ENCODE data around the gene NHSL1.

NHSL1 gene

DNA sequence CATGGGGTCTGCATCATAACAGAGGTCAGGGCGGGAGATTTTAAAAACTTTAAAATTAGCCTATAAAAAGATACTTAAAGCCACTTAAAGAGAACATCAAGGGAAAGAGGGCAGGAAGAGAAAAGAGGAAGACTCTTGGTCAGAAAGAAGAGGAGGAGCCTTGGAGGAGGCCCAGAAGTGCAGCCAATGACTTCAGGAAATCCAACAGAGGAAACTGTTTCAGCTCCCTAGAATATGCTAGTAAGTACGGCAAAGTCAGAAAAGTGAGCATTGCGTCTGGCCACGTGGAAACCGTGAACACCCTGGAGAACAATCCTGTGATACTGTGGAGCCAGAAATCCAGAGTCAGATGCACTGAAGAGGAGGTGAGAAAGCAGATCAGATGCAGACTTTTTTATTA is 22.5 kb upstream of the NHSL1 start:
- peak; percentile 53 to 59 for DNase-seq

DNA sequence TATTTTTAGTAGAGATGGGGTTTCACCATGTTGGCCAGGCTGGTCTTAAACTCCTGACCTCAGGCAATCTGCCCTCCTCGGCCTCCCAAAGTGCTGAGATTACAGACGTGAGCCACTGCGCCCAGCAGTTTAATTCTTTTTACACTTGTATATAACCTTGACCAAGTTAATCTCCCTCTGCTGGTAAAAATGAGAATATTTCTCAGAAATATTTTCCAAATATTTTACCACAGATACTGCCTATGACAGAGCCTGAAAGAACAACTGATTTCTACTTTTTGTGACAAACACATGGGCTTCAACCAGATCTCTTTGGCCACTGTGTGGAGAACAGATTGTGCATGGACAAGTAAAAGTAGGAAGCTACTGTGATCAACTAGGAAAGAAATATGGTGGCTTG is 21.2 kb upstream of the NHSL1 start:
- peak; percentile 14 to 70 for DNase-seq

DNA sequence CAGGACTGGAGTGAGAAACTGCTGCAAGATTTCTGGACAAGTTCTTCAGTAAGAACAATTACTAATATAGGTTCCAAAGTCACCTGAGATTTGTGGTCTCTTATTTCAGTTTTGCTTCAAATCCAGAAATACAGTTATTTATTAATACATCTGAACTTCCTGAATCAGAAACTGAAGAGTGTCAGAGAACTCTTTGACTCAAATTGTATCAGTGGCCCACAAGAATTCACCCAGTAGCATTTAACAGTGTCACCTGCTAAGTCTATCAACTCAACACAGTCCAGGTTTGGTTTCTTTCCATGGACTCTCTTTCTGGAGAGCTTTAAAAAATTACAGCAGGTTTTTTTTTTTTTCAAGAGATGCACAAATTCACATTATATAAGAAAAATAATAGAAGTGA is 18.8 kb upstream of the NHSL1 start:
- DNase-seq = no peak

DNA sequence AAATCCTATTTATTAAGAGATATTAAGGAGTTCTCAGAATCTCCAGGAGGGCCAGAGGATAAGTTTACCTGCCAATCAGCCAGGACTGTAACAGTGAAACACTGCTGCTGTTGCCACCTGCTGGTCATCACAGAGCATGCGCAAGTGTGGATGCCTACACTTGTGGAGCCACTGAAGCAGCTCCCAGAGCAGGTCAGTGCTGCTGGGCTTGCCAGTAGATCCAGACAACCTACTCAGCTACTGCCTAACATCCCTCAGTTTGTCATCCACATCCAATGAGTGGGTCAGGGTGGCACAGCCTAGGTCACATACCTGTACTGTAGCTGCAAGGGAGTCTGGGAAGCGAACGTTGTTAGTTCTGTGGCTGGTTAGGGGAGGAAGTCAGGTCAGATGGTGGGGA is 18.3 kb upstream of the NHSL1 start:
- peak; percentile 40 to 71 for DNase-seq

DNA sequence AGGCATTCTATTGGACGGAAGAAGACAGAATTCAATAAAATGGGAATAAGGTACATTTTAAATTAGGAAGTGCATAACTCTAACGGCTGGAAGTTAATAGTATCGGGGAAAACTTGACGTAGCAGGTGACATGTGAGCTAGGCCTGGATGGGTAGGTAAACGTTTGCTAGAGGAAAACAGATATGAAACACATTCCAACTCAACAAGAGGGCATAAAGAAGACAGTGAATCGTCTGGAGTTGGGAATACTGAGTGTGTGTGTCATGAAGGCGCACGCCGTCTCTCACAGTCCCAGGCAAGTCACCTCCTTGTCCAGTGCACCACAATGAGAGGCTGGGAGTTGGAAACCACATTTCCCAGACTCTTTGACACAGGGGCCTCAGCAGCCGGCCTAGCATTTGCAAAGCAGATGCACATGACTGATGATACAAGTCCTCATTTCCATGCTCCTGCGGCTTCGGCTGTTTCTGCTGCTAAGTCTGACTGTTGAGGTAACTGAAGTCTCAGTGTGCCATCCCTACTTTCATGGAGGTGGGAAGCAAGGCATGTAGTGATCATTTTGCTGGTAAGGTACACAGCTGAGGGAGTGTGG is 16.5 kb upstream of the NHSL1 start:
- DNase-seq = no peak

DNA sequence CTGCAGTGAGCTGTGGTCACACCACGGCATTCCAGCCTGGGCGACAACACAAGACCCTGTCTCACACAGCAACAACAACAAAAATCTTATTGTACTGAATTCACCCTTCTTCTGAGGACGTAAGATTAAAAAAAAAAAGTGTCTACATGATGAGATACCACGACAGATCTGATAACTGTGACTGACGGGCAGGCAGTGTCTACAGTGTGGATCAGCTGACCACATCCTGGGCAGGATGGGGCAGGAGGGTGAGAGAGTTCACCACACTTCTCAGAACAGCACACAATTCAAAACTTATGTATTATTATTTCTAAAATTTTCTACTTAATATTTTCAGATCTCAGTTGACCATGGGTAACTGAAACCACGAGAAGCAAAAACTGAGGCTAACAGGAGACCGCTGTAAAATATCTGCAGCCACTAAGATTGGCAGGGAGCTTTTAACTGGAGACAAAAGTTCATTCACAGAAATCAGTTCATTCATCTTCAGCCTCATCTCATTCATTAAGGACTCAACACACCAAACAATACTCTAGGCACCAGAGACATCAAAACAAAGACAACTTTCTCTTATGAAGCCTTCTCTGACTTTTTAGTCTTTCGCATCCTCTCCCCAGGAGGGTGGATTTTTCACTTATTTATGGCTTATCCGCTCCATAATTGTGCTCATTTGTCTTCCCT is 15.7 kb upstream of the NHSL1 start:
- no peak for DNase-seq

DNA sequence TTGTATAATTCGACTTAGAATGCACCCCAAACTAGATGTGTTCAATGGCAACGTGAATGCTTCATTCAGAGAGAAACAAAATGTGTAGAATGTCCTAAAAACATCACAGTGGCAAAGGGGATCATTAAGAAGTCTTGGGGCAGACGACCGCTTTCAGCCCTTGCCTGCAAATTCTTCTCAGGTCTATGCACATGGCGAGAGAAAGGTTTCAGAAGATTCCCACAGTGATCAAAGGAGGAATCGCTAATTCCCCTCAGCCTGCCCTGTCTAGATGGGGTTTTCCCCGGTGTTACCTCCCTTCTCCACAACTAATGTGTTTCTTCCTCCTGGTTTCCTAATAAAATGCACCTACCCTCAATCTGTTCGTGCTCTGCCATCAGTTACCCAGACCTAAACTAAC is 13.3 kb upstream of the NHSL1 start:
- no peak for DNase-seq

DNA sequence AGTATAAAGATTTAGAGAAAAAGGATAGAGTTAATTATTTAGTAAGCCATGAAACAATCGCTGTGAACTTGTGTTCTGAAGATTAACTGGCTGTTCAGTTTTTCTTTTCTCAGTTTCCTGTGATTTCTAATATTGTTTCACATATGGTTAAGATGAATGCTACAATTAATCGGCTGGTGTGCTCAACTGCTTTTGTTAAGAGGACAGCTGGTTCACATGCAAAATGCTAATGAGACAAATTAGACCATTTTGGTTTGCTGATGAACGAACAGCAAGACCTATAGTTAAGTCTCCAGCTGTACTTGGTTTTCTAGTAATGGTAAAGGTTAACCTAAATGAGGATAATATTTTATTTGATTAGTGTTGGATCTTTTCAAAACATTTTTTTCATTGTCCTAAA is 10.8 kb upstream of the NHSL1 start:
- DNase-seq = no peak

DNA sequence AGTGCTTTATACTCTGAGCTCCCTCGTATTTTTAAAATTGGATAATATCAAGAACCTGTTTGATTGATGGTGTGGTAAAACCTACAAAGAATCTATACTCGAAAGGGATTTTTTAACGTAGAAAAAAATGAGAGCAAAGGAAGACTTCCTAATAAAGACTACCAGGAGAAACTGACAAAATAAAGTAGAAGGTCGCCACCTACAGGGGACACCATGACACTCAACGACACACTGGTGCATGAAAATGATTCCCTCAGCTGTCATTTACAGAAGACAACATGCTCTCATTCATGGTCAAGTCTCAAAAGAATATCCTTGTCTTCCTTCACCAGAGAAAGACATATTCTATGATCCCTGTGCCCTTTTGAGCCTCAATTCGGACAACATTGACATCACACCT is 10.1 kb upstream of the NHSL1 start:
- DNase-seq = peak; percentile 39 to 68

DNA sequence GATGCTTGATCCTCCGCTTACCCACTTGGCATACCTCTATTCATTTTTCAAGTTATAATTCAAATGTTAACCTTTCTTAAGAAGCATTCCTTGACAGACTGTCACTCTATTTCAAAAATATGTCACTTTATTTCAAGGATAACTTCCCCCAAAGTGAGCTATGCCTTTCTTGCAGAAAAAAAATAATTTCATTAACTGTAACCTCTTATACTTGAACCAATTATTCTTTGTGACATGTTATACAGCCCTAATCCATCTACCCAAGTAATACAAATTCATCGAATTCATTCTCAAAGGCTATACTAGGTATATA is 9.3 kb upstream of the NHSL1 start:
- DNase-seq = no peak

DNA sequence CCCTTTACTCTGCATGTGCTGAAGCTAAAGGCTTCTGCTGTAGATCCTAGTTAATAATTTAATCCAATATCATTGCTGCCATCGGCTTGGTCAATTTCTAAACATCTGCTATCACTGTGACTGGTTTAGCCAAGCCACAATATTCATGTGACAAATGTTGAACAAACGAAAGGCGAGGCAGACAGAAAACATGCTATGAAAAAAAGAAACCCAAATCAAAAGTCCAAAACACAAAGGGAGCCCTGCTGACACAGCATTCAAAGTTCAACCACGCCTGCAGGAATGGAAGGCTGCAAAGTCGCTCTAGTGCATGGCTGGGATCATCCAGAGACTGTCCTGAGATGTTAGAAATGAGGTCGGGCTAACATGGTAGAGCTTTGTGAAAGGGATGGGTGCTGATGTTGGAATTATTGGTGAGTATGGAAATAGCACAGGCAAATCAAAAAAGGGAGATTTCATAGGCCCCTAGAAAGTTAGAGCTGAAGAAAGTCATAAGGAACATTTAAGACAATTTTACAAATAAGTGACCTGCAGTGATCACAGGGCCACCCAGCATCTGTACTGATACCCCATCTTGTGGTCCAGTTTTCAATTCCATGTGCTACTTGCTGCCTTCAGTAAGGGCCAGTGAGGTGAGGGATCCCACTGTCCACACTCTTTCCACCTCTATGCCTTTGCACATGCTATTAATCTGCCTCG is 8.8 kb upstream of the NHSL1 start:
- no peak for DNase-seq

DNA sequence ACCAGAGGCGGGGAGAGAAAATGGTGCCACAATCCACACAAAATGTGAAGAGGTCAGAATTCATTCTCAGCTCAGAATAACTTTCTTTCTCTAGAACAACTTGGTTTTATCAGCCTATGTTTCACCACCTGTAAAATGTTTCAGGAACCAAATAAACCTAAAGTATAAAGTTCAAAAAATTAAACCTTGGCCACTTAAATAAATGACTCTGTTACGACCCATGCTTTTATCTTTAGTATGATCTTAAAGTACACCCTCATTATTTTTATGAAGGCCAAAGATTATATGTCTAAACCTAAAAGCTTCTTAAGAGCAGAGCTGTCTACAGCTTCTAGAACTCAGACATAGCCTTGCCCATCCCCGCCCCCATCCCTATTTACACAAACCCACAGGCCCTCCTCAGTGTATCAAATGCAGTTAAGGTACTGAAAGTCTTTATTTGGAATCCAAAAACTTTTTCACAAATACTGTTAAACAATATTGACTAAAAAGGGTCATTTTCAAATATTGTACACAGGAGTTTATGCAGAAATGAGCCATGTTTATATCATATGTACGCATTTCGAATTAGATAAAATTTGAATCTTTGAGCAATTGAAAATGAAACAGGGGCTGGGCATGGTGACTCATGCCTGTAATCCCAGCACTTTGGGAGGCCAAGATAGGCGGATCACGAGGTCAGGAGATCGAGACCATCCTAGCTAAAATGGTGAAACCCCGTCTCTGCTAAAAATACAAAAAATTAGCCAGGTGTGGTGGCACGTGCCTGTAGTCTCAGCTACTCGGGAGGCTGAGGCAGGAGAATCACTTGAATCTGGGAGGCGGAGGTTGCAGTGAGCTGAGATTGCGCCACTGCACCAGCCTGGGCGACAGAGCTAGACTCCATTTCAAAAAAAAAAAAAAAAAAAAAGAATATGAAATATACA is 5.7 kb upstream of the NHSL1 start:
- DNase-seq = no peak

DNA sequence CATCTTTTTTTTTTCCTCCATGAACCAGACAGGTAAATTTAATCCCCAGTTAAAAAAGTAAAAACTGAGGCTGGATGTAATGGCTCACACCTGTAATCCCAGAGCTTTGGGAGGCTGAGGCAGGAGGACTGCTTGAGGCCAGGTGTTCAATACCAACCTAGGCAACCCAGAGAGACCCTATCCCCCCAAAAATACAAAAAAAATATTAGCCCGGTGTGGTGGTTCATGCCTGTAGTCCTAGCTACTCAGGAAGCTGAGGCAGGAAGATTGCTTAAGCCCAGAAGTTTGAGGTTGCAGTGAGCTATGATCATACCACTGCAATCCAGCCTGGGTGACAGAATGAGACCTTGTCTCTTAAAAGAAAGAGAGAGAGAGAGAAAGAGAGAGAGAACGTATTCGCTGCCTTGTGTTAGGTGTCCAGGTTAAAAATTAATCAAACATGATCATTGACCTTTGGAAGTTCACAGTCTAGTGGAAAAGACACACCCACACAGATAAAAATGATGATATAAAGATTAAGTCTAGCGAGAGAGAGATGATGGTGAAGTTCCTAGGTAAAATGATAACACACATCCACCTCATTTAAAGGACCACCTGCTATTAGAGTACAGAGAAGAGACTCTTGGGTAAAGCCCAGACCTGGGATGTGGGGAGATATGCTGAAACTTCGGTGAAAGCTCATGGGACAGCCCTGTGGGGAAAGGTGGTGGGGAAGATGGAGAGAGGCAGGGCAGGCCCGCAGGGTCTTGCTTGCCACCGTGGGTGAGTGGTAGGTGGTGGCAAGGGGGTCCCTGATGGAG is 4.8 kb upstream of the NHSL1 start:
- no peak for DNase-seq

DNA sequence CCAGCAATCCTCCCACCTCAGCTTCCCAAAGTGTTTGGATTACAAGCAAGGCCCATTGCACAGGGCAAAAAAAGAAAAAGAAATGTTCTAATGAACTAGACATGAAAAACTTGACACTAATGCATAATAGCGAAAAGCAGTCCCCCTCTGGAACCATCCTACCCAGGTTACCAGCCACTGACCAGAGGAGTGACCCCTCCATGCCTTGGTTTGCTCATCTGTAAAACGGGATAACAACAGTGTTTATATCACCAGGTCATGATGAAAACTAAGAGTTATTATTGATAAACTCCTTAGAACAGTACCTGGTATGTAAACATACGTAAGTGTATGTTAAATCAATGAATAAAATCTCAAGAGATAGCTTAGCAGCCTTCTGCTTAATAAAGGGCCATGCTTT is 3.3 kb upstream of the NHSL1 start:
- DNase-seq = no peak

DNA sequence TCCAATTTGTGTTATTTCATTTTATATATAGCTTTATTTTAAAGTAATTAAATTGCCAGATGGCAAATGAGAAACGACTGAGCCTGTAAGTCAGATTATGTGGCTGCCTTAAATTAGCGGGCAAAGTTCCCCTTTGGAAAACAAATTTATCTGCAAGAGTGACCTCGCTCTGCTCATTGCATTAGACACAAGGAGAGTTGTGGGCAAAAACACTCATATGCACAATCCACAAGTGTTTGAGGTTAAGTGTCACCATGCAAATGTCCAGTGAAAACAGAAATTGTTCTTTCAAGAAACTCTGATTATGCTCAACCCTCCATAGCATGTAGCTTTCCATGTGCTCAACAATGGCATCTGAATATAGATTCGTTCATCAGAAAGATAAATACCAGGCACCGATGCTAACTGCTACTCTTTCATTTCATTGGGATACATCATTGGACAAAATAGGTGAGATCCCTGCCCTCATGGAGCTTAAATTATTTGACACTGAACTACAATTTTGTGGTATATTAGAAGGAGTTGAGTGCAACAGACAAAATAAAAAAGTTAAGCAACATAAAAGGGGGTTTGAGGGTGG is 1.7 kb upstream of the NHSL1 start:
- DNase-seq = peak in 1 of 2 donors; percentile 2

DNA sequence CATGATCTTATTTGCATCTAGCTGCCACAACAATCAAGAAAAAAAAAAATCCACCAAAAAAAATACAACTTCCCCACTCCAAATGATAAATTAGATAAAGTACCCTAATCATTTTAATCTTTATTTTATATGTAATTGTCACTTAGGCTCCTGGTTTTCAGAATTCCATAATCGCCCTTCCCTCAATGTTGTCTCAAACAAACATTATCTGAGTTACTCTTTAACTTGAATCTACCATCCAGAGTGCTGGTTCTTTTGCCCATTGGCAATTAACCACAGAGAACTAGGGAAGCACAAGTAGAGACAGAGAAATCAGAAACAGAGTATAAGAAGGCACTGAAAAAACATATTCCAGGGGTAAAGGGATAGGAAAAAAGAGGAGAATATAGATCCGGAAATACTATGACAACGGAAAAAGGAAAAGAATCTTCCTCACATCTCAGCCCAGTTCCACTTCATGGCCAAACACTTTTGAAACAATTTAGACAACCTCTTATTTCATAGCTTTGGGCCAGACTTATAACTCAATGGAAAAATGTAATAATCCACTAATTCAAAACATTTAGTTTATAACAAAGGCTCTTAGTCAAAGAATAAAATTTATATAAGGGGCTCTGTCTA is 861 bp upstream of the NHSL1 start:
- DNase-seq = no peak

DNA sequence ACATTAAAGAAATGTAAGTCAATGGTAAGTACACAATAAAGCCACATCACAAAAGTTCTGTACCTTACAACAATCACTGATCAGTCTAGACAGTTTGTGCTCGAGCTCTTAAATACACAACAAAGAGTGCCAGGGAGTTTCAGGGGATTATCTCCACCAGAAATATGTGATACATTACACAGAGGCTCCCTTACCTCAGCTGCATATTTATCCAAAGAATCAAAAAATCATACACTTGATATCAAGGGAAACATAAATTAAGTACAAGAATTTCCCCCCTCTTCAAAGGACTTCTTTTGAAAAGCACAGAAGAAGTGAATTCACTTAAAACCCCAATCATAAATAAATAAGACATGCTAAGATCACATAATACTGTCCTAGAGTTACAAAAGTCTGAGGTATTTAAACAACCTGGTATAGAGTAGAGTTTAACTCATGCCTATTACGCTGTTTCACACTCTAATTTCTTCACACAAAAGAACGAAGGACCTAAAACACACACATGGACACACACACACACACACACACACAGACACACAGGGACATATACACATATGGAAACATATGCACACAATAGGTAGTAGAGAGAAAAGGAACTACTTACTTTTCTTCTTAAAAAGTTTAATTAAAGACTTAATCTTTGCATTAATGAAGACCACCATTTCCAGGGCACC is 528 bp downstream of the NHSL1 start:
- DNase-seq = no peak

DNA sequence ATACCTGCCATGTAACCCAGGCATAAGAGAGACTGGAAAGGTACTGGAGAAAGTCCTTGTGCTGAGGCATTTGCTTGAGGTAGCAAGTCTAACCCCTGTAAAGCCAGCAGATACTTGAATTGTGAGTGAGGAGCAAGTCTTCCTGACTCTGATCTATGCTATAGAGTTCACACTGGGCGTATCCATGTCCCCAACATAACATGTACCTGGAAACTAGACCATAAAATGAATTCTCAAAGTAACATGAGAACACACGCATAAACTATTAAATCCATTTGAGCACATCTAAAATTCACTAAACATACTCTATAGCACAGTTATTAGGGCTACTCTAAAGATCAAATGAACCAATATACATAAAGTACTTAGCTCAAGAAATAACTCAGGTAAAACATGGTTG is 2.0 kb downstream of the NHSL1 start:
- no peak for DNase-seq

DNA sequence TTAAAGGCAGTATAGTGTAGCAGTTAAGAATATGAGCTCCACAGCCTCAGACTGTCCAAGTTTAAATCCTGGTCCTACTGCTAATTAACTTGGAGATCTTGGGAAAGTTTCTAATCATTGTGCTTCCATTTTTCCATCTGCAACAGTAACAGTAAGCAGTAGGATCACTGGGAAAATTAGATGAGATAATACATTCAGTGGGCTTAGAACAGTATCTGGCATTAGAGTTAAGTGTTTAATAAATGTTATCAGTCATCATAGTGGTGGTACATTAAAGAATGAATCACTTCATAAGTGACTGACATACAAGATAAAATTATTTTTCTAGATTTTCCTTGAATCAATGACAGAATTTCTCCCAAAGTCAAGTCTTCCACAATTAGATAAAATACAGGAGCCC is 5.0 kb downstream of the NHSL1 start:
- no peak for DNase-seq

DNA sequence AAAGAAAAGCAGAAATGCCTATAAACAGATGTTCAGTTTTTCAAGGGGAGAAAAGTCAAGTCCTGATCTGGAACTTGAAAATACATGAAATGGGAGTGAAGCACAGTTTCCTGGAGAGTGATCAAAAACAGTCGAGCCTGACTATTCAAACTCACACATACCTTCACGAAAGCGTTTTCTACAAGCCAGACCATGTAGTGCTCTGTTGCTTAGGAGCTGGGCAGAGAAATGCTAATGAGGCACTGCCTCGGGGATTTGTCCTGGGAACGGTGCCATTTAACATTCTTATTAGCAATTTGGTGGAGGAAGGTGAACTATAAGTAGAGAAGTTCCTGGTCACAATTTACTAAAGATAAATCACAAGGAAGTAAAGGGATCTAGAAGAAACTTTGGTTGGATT is 5.9 kb downstream of the NHSL1 start:
- DNase-seq = no peak

DNA sequence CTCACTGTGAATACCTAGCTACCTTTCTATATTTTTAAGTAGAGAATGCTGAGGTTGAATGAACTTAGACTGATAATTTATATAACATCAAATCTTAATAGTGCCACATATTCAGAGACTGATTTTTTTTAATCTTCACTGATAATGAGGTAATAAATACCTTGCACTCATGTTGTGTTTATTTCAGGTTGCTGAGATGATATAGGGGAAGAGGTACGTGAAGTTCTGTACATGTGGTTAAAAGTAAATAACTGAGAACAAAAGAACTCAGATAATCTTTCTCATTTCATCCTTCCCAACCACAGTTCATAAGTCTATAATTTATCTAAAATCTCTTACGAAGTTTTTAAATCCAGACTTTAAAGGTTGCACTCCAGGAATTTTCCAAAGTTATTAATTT is 6.4 kb downstream of the NHSL1 start:
- DNase-seq = no peak
